Prostate gland (tissue), 2 donors: ENCODE data around the gene XPNPEP1. TPM values are rescaled to one million over a fixed set of nuclear protein-coding genes. Genes with fewer than 3 reads are reported as not detected.

Experiments used
- DNase-seq: peaks from one replicate; pipeline ENCODE4 v3.0.0-alpha.2; 2019; ENCODE audit warnings: low spot score
- H3K27ac ChIP-seq, 2 donors: fragments of 200-600 bp; sonication (generic); 2 replicates each; pipeline ENCODE4 v1.5.1; 2017 to 2019
- H3K27me3 ChIP-seq: fragments of 200-600 bp; sonication (generic); replicated peaks from 2 replicates; pipeline ENCODE4 v1.5.1; 2019; ENCODE audit not compliant: insufficient read depth
- H3K36me3 ChIP-seq, 2 donors: fragments of 200-600 bp; sonication (generic); 1 replicate in 1 of 2; 2 replicates in 1 of 2; pipeline versions ENCODE4 v1.5.1 to v1.8.1; 2017 to 2019
- H3K4me1 ChIP-seq: fragments of 200-600 bp; sonication (generic); replicated peaks from 2 replicates; pipeline ENCODE4 v1.5.1; 2019
- H3K4me3 ChIP-seq, 2 donors: fragments of 200-600 bp; sonication (generic); 2 replicates each; pipeline ENCODE4 v1.5.1; 2017 to 2019
- H3K9me3 ChIP-seq: fragments of 200-600 bp; sonication (generic); 2 replicates; pipeline ENCODE4 v1.5.1; 2017
- POLR2A ChIP-seq: fragments of 450-650 bp; IDR thresholded peaks from one replicate; pipeline ENCODE4 v1.6.1; 2016; ENCODE audit warnings: antibody characterized with exemption, mild to moderate bottlenecking
- POLR2AphosphoS5 ChIP-seq: sonication (generic); formaldehyde crosslinking; IDR thresholded peaks from one replicate; pipeline ENCODE4 v1.6.1; 2017; ENCODE audit warnings: antibody characterized with exemption
- WGBS: methylation state at CpG from one replicate; pipeline ENCODE4 v1.1.5; 2018; 5-methylcytosine and 5-hydroxymethylcytosine counted together
- intact Hi-C: fragments of 100-400 bp; cut with DNase I; formaldehyde crosslinking; loops from one replicate; pipeline ENCODE4 v1.14.2; 2022
- total RNA-seq, 2 donors: library from RNA; depleted of rRNA; stranded (reverse); fragments of >200 nt; gene quantifications; one replicate each; pipeline ENCODE4 v1.1.0, GENCODE V29; 2016
- TF ChIP-seq, protein P1 (sequence below), 4 experiments: fragments of 200-600 bp in 2 of 4; fragments of 450-650 bp in 2 of 4; sonication (generic) in 2 of 4; IDR thresholded peaks; 1 replicate in 3 of 4; 2 replicates in 1 of 4; pipeline ENCODE4 v1.5.1; 2016 to 2019; ENCODE audit warnings: antibody characterized with exemption in 4 of 4, mild to moderate bottlenecking in 2 of 4, moderate library complexity in 2 of 4

XPNPEP1 gene
- total RNA-seq, 2 donors from 2014 or later, result 53.4 to 64.3 TPM

DNA sequence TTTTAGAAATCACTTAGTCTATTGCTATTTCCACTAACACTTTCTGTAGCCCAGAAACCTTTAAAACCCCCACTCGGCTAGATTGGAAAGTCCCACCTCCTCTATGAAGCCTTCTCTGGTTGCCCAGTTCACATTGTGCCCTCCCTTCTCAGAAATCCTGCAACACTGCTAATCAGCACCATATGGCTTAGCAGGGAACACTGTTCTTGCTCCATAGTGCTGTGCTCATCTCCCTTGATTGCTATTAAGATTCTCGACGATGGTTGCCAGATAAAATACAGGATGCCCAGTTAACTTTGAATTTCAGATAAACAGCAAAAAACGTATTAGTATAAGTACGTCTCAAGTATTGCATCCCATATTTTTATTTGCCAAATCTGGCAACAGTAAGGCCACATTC is 40.1 kb upstream of the XPNPEP1 start:
- no peaks in the 10 kb centered on the region for H3K9me3 ChIP-seq
- no peak overlapping the region for H3K27ac ChIP-seq
- no peak for DNase-seq
- TF ChIP-seq, protein P1, sequence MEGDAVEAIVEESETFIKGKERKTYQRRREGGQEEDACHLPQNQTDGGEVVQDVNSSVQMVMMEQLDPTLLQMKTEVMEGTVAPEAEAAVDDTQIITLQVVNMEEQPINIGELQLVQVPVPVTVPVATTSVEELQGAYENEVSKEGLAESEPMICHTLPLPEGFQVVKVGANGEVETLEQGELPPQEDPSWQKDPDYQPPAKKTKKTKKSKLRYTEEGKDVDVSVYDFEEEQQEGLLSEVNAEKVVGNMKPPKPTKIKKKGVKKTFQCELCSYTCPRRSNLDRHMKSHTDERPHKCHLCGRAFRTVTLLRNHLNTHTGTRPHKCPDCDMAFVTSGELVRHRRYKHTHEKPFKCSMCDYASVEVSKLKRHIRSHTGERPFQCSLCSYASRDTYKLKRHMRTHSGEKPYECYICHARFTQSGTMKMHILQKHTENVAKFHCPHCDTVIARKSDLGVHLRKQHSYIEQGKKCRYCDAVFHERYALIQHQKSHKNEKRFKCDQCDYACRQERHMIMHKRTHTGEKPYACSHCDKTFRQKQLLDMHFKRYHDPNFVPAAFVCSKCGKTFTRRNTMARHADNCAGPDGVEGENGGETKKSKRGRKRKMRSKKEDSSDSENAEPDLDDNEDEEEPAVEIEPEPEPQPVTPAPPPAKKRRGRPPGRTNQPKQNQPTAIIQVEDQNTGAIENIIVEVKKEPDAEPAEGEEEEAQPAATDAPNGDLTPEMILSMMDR (IDR thresholded peaks at IDR 0.05), result no peak
- TF ChIP-seq POLR2AphosphoS5 (no peak), POLR2A (no peak)
- H3K4me1 ChIP-seq, result peaks cover 5% of the 10 kb centered on the region
- intact Hi-C loops, result no loop called here
- no peaks in the 10 kb centered on the region for H3K36me3 ChIP-seq
- H3K4me3 ChIP-seq, result no peak overlapping the region
- H3K27me3 ChIP-seq, result no peaks in the 10 kb centered on the region
- WGBS, result 66% methylated on average over 5 of the region's 5 CpGs

DNA sequence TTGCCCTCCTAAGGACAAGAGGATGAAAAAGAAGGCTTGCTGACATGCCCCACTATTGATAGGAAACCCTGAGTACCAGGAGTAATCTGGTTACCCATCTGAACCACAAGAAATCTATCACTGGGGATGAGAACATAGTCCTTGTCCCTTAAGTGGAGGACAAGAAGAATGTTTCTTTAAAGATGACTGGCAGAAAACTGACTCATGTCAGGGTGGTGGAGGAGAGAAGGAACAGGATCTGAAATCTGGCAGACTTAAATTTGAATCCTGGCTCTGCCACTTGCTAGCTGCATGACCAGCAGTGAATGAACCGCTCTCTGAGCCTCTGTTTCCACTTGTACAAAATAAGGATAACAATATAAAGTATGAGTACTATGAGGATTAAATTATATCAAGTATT is 38.9 kb upstream of the XPNPEP1 start:
- WGBS, result 100% methylated on average over 1 of the region's 1 CpG

DNA sequence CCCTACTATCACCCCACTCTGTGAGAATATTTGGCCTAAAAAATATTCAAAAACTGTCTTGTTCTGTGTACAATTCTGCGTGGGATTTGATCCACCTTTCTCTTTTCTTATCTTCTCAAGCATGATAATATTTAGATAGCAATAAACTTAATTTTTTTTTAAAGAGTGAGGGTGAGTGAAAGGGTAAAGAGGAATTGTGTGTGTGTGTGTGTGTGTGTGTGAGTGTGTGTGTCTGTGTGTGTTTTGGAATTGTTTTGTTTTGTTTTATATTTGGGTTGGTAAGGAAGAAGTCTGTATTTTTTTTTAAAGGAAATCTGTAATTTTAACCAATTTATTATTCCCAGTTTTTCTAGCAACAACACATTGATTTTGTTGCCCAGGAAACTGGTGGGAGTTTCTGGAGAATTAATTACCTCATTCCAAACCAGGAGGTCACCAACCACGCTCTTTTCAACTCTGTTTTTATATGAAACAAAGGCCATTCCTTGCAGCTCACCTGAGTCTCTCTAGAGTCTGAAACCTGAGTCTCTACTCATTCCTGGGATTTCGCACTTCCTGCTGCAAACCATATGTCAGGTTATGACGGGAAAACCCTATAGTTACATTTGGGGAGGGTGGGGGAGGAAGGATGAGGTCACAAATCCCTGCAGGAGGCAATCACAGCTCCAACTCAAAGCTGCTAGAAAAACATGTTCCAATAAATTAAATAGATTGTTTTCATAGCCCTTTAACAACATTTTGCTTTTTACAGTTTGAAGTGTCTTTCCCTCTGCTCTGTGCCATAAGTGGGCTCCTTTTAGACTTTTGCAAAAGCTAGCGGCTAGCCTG is 38.1 kb upstream of the XPNPEP1 start:
- TF ChIP-seq POLR2A (no peak), POLR2AphosphoS5 (no peak)
- TF ChIP-seq, protein P1 (IDR thresholded peaks at IDR 0.05), result no peak
- intact Hi-C loops, result no loop called here
- 61% methylated on average over 5 of the region's 5 CpGs for WGBS

More for the DNA sequence above, 38.9 kb upstream of the XPNPEP1 start:
- Histone ChIP-seq H3K4me1 (no peaks in the 10 kb centered on the region), H3K36me3 (no peaks in the 10 kb centered on the region), H3K27ac (no peak overlapping the region), H3K4me3 (no peak overlapping the region), H3K9me3 (no peaks in the 10 kb centered on the region), H3K27me3 (no peaks in the 10 kb centered on the region)
- TF ChIP-seq POLR2AphosphoS5 (no peak), POLR2A (no peak)
- TF ChIP-seq, protein P1 (IDR thresholded peaks at IDR 0.05), result no peak
- no peak for DNase-seq
- intact Hi-C loops, result no loop called here

DNA sequence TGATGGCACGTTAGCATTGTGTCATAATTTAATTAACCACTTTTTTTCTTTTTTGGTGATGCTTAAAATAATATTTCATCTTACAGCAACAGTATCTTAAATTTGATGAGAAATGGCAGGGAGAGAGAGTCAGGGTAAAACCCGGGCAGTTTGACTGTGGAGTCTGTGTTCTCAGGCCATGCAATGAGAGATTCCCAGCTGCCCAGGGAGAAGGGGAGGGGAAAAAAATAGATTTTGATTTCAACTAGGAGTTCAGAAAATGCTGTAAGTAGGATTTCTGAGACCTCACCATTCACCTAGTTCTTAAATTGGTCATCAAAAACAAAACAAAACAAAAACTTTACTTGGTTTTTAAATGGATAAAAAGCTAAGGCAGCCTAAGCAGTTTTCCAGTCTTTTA is 37.4 kb upstream of the XPNPEP1 start:
- intact Hi-C loops, result no loop called here
- Histone ChIP-seq H3K27me3 (no peaks in the 10 kb centered on the region), H3K9me3 (no peaks in the 10 kb centered on the region), H3K36me3 (no peaks in the 10 kb centered on the region), H3K27ac (no peak overlapping the region), H3K4me1 (no peaks in the 10 kb centered on the region), H3K4me3 (no peak overlapping the region)
- DNase-seq, result no peak
- TF ChIP-seq, protein P1 (IDR thresholded peaks at IDR 0.05), result no peak
- TF ChIP-seq POLR2AphosphoS5 (no peak), POLR2A (no peak)
- 79% methylated on average over 2 of the region's 2 CpGs for WGBS

More for the DNA sequence above, 38.1 kb upstream of the XPNPEP1 start:
- DNase-seq, result no peak
- no peaks in the 10 kb centered on the region for H3K9me3 ChIP-seq
- no peaks in the 10 kb centered on the region for H3K27me3 ChIP-seq
- no peaks in the 10 kb centered on the region for H3K36me3 ChIP-seq
- H3K4me1 ChIP-seq, result no peaks in the 10 kb centered on the region
- H3K4me3 ChIP-seq, result no peak overlapping the region
- H3K27ac ChIP-seq, result no peak overlapping the region
